ENCODE data around the gene CCDC7.

DNA sequence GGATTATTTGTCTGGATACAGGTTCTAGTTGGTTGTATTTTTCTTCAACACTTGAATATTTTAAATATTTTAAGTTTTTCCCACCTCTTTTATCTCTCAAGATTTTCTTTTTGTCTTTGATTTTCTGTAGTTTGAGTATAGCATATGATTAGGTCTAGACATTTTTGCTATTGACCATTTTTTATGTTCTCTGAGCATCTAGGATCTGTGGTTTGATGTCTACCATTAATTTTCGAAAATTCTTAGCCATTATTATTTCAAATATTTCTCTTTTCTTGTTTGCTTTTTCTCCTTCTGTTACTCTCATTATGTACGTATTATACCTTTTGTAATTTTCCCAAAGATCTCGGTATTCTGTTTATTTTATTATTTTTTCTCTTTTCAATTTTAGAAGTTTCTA, 293.0 kb downstream of the CCDC7 start:
- TF ChIP-seq, protein P1, sequence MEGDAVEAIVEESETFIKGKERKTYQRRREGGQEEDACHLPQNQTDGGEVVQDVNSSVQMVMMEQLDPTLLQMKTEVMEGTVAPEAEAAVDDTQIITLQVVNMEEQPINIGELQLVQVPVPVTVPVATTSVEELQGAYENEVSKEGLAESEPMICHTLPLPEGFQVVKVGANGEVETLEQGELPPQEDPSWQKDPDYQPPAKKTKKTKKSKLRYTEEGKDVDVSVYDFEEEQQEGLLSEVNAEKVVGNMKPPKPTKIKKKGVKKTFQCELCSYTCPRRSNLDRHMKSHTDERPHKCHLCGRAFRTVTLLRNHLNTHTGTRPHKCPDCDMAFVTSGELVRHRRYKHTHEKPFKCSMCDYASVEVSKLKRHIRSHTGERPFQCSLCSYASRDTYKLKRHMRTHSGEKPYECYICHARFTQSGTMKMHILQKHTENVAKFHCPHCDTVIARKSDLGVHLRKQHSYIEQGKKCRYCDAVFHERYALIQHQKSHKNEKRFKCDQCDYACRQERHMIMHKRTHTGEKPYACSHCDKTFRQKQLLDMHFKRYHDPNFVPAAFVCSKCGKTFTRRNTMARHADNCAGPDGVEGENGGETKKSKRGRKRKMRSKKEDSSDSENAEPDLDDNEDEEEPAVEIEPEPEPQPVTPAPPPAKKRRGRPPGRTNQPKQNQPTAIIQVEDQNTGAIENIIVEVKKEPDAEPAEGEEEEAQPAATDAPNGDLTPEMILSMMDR (IDR thresholded peaks at IDR 0.05; ENCODE audit: poor library complexity), result no peak
- no peak for TF ChIP-seq EZH2phosphoT487 (IDR thresholded peaks at IDR 0.05; ENCODE audit: low read depth, severe bottlenecking, unreplicated experiment)
